GM18505 (cell line): Measurements from ENCODE around the gene PARD3.

Source experiments
- ATAC-seq: cut with Tn5 transposase; IDR thresholded peaks from one replicate; pipeline ENCODE4 v1.9.1; 2021; ENCODE audit not compliant: unreplicated experiment
- POLR2A ChIP-seq: IDR thresholded peaks from 4 replicates; pipeline ENCODE4 v1.6.1; 2011; ENCODE audit warnings: borderline replicate concordance; ENCODE audit not compliant: insufficient read depth, insufficient read length; ENCODE audit errors: extremely low read depth

The PARD3 gene

DNA sequence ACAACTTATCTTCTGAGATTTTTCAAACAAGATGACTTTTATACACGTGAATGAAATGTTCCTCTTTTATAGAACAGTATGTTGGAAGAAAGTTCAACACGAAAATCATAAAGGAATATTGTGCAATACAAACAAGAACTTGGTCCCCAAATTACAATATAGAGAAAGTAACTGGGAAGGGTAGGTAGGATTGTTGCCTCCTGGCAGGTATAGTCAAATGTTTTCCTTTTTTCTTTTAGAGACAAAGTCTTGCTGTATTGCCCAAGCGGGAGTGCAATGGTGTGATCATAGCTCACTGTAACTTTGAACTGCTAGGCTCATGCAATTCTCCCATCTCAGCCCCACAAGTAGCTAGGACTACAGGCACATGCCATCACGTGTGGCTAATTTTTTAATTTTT is 582.6 kb downstream of the PARD3 start:
- ATAC-seq: no peak
- TF ChIP-seq POLR2A: no peak

GRCh38 chr10:34231441-34232180 is 583.5 kb downstream of the PARD3 start:
- no peak for ATAC-seq
- no peak for TF ChIP-seq POLR2A

- no peak for ATAC-seq
Measured at GRCh38 chr10:34229917-34230316, 585.2 kb downstream of the PARD3 start.

DNA sequence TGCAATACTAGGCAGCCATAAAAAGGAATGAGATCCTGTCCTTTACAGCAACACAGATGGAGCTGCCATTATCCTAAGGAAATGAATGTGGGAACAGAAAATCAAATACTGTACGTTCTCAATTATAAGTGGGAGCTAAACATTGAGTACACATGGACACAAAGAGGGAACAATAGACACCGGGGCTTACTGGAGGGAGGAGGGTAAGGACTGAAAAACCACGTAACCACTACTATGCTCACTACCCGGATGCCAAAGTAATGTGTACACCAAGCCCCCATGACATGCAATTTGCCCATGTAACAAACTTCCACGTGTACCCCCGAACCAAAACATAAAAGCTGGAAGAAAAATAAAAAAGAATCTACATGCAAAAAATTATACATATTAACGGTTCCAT is 587.0 kb downstream of the PARD3 start:
- TF ChIP-seq POLR2A: no peak
- no peak for ATAC-seq

More at GRCh38 chr10:34229917-34230316, 585.2 kb downstream of the PARD3 start:
- no peak for TF ChIP-seq POLR2A

GRCh38 chr10:34224639-34225038 is 590.5 kb downstream of the PARD3 start:
- no peak for ATAC-seq
- TF ChIP-seq POLR2A: no peak

- TF ChIP-seq POLR2A: no peak
- ATAC-seq: no peak
Measured at GRCh38 chr10:34223658-34224057, 591.4 kb downstream of the PARD3 start.

DNA sequence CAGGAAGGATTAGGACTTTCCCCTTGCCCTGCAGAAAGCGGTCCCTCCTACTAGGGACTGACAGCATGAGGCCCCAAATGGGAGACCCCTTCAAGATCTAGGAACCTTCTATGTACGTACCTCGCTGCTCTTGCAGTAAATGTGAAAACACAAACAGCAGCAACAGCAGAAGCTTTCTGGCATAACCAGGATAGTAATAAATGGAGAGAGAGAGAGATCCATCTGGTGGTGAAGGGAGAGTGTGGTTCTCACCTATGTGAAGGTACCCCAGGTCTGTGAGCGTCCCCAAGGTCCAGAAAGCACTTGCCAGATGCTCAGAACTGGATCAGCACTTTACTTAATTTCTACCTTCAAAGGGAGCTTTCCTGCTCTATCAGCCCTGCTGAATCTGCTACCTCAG is 592.7 kb downstream of the PARD3 start:
- ATAC-seq: no peak
- no peak for TF ChIP-seq POLR2A

DNA sequence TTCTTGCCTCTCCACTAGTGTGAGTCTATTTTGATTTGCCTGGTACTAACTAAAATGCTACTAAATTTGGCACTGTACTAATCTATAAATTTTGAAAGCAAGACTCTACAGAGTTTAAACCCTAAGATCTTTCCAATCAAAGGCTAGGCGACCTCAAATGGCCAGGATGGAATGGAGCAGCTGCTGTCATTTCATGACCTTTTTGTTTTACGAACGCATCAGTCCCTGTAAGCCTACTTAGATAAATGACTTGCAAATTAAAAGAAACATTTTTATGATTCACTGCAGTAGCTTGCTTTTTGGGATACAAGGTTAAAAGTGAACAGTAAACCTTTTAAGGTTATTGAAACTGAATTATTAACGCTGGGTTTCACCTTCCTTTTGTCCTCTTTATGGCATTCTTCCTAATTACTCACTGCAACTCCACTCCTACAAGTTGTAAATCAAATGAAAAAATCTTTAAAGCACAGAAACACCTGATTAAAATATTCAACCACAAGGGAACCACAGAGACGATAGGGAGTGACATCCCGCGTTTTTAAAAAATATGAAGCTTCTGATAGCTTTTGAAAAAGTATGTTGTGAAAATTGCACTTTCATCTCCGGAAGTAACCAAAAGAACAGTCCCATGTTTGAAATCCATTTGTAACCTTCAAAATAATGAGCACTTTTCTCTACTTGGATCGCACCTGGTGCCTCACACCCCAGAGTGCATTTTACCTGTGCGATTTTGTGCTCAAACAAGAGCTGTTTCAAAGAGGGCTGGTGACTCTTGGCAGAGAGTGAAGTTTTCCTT is 595.1 kb downstream of the PARD3 start:
- ATAC-seq: no peak
- no peak for TF ChIP-seq POLR2A

GRCh38 chr10:34217524-34217923 is 597.6 kb downstream of the PARD3 start:
- ATAC-seq: no peak
- TF ChIP-seq POLR2A: no peak

GRCh38 chr10:34216348-34216945 is 598.6 kb downstream of the PARD3 start:
- ATAC-seq: no peak
- no peak for TF ChIP-seq POLR2A

GRCh38 chr10:34213805-34214197 is 601.3 kb downstream of the PARD3 start:
- ATAC-seq: no peak
- TF ChIP-seq POLR2A: no peak

GRCh38 chr10:34213193-34213804 is 601.8 kb downstream of the PARD3 start:
- TF ChIP-seq POLR2A: no peak
- ATAC-seq: no peak

DNA sequence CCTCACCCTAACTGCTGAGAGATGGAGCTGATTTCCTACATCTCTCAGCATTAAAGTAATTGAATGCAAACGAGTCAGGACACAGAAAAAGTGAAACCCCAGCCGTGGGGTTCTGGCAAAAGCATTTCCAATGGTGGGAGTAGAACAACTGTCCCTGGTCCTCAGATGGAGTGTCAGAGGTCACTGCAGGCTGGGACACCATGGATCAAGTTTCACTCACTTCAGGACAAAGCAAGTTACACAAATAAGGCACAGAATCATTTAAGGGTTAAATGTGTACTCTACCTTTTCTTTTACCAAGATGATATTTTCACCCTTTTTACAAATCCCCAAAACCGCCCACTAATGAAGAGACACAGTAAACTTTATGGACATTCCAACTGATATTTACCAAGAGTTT is 607.8 kb downstream of the PARD3 start:
- no peak for TF ChIP-seq POLR2A
- ATAC-seq: no peak
